ENCODE results near the gene CDK18. TPM values are rescaled to one million over a fixed set of nuclear protein-coding genes. Genes with fewer than 3 reads are reported as not detected.

Gene CDK18
- total and polyA plus RNA-seq, 12 donors = 3.2 to 52.0 (median 18.2) TPM

GRCh38 chr1:205473966-205474365 is 30.5 kb upstream of the CDK18 start:
- intact Hi-C loops (cut with DNase I) = no loop called here
- TF ChIP-seq POLR2A (IDR thresholded peaks at IDR 0.05) (no peak), CTCF (IDR thresholded peaks at IDR 0.05) (no peak)
- no peaks in the 10 kb centered on the region for H3K36me3 ChIP-seq (replicated peaks in 1 of 2)

GRCh38 chr1:205474571-205474970 is 29.9 kb upstream of the CDK18 start:
- H3K4me1 ChIP-seq (replicated peaks in 1 of 2) = no peaks in the 10 kb centered on the region
- H3K27ac ChIP-seq = no peak overlapping the region
- H3K9me3 ChIP-seq (replicated peaks in 1 of 3) = no peaks in the 10 kb centered on the region
- TF ChIP-seq CTCF (IDR thresholded peaks at IDR 0.05) (no peak), POLR2A (IDR thresholded peaks at IDR 0.05) (no peak)
- no peaks in the 10 kb centered on the region for H3K36me3 ChIP-seq (replicated peaks in 1 of 2)
- H3K4me3 ChIP-seq = no peak overlapping the region
- WGBS, 4 donors = 90 to 96% (median 92%) methylated on average over 3 of the region's 3 CpGs
- H3K27me3 ChIP-seq = peaks cover 3% of the 10 kb centered on the region
- intact Hi-C loops (cut with DNase I) = no loop called here
- DNase-seq = no peak

More at GRCh38 chr1:205473966-205474365, 30.5 kb upstream of the CDK18 start:
- Histone ChIP-seq H3K27ac (no peak overlapping the region), H3K9me3 (replicated peaks in 1 of 3) (no peaks in the 10 kb centered on the region), H3K27me3 (peaks cover 3% of the 10 kb centered on the region), H3K4me3 (no peak overlapping the region), H3K4me1 (replicated peaks in 1 of 2) (no peaks in the 10 kb centered on the region)
- 83 to 92% (median 85%) methylated on average over 6 to 7 of the region's 7 CpGs for WGBS, 4 donors
- no peak for DNase-seq

GRCh38 chr1:205475855-205476254 is 28.6 kb upstream of the CDK18 start:
- Histone ChIP-seq H3K4me3 (no peak overlapping the region), H3K9me3 (replicated peaks in 1 of 3) (no peaks in the 10 kb centered on the region), H3K27ac (no peak overlapping the region), H3K4me1 (replicated peaks in 1 of 2) (no peaks in the 10 kb centered on the region), H3K36me3 (replicated peaks in 1 of 2) (no peaks in the 10 kb centered on the region), H3K27me3 (peaks cover 3% of the 10 kb centered on the region)
- DNase-seq = no peak
- 90 to 100% (median 95%) methylated on average over 1 of the region's 1 CpG for WGBS, 4 donors
- intact Hi-C loops (cut with DNase I) = no loop called here
- no peak for TF ChIP-seq CTCF (IDR thresholded peaks at IDR 0.05)
- no peak for TF ChIP-seq POLR2A (IDR thresholded peaks at IDR 0.05)

GRCh38 chr1:205476648-205477047 is 27.8 kb upstream of the CDK18 start:
- TF ChIP-seq CTCF (IDR thresholded peaks at IDR 0.05) = no peak
- TF ChIP-seq POLR2A (IDR thresholded peaks at IDR 0.05) = no peak
- Histone ChIP-seq H3K9me3 (replicated peaks in 1 of 3) (no peaks in the 10 kb centered on the region), H3K36me3 (replicated peaks in 1 of 2) (no peaks in the 10 kb centered on the region), H3K27ac (no peak overlapping the region), H3K4me3 (no peak overlapping the region), H3K4me1 (replicated peaks in 1 of 2) (no peaks in the 10 kb centered on the region), H3K27me3 (peaks cover 3% of the 10 kb centered on the region)
- 87 to 94% (median 91%) methylated on average over 4 of the region's 4 CpGs for WGBS, 4 donors
- no peak for DNase-seq
- intact Hi-C loops (cut with DNase I) = no loop called here

All from adrenal gland (tissue), 12 donors.